CD14-positive monocyte (primary cell): Measurements from ENCODE around the gene KCNH3. TPM values are rescaled to one million over a fixed set of nuclear protein-coding genes. Genes with fewer than 3 reads are reported as not detected.

Experiments used
- DNase-seq, 3 donors: peaks; one replicate each; pipeline ENCODE4 v3.0.0-alpha.2; 2011 to 2022
- H2AFZ ChIP-seq: 2 replicates; pipeline ENCODE4 v1.6.0; 2012; ENCODE audit warnings: mild to moderate bottlenecking, low read depth, low read length, inconsistent platforms; ENCODE audit not compliant: insufficient read depth, poor library complexity, severe bottlenecking
- H3K27ac ChIP-seq, 2 donors: 1 replicate in 1 of 2; 2 replicates in 1 of 2; pipeline ENCODE4 v1.5.1; 2012 to 2013; ENCODE audit warnings: low read length in 2 of 2, control low read depth in 1 of 2, inconsistent platforms in 1 of 2, low read depth in 1 of 2, mild to moderate bottlenecking in 1 of 2
- H3K27me3 ChIP-seq, 2 donors: one replicate each; pipeline versions ENCODE4 v1.6.0 to v1.6.1; 2011 to 2013; ENCODE audit warnings: low read length in 2 of 2; ENCODE audit not compliant: control insufficient read depth in 2 of 2, insufficient read depth in 2 of 2
- H3K36me3 ChIP-seq, 2 donors: replicated peaks in 1 of 2; 1 replicate in 1 of 2; 2 replicates in 1 of 2; pipeline versions ENCODE4 v1.5.1 to v1.6.1; 2012 to 2013; ENCODE audit warnings: low read length in 2 of 2, control low read depth in 1 of 2, inconsistent platforms in 1 of 2, mild to moderate bottlenecking in 1 of 2; ENCODE audit not compliant: insufficient read depth in 2 of 2, control insufficient read depth in 1 of 2
- H3K4me1 ChIP-seq, 2 donors: 1 replicate in 1 of 2; 2 replicates in 1 of 2; pipeline versions ENCODE4 v1.5.1 to v1.6.1; 2012 to 2013; ENCODE audit warnings: low read length in 2 of 2, control low read depth in 1 of 2, inconsistent platforms in 1 of 2, mild to moderate bottlenecking in 1 of 2, moderate library complexity in 1 of 2; ENCODE audit not compliant: insufficient read depth in 2 of 2, control insufficient read depth in 1 of 2
- H3K4me2 ChIP-seq: replicated peaks from 2 replicates; pipeline ENCODE3; 2012; ENCODE audit warnings: low read length, moderate library complexity, mild to moderate bottlenecking; ENCODE audit not compliant: poor library complexity, severe bottlenecking; ENCODE audit errors: extremely low read depth
- H3K4me3 ChIP-seq, 3 experiments: fragments of 200-600 bp in 1 of 3; sonication (generic) in 1 of 3; replicated peaks in 1 of 3; 1 replicate in 2 of 3; 2 replicates in 1 of 3; pipeline ENCODE4 v1.5.1; 2011 to 2013; ENCODE audit warnings: low read length in 3 of 3, mild to moderate bottlenecking in 3 of 3, control low read depth in 2 of 3, low read depth in 2 of 3, inconsistent platforms in 1 of 3, moderate library complexity in 1 of 3
- H3K79me2 ChIP-seq: 2 replicates; pipeline ENCODE4 v1.6.0; 2012; ENCODE audit warnings: mild to moderate bottlenecking, control low read depth, inconsistent platforms, low read length, moderate library complexity; ENCODE audit not compliant: insufficient read depth
- H3K9ac ChIP-seq: 2 replicates; pipeline ENCODE4 v1.6.0; 2017; ENCODE audit warnings: low read length, mild to moderate bottlenecking; ENCODE audit not compliant: insufficient read depth, poor library complexity, severe bottlenecking
- H3K9me3 ChIP-seq, 2 donors: replicated peaks in 1 of 2; 1 replicate in 1 of 2; 2 replicates in 1 of 2; pipeline versions ENCODE4 v1.5.1 to v1.6.1; 2012 to 2013; ENCODE audit warnings: low read length in 2 of 2, control low read depth in 1 of 2; ENCODE audit not compliant: control insufficient read depth in 1 of 2, insufficient read depth in 1 of 2
- H4K20me1 ChIP-seq: 2 replicates; pipeline ENCODE4 v1.6.0; 2012; ENCODE audit warnings: mild to moderate bottlenecking, low read length, control low read depth, moderate library complexity; ENCODE audit not compliant: insufficient read depth
- H3K27ac Mint-ChIP-seq, 7 donors: one replicate each; pipeline ENCODE4 v1.8.0; 2020; ENCODE audit warnings: mild to moderate bottlenecking in 7 of 7, mixed read lengths in 7 of 7, moderate library complexity in 6 of 7, inconsistent platforms in 2 of 7
- H3K27me3 Mint-ChIP-seq, 3 donors: one replicate each; pipeline ENCODE4 v1.8.0; 2021 to 2022; ENCODE audit warnings: low read depth in 3 of 3, mild to moderate bottlenecking in 3 of 3, mixed read lengths in 3 of 3, moderate library complexity in 3 of 3, inconsistent platforms in 1 of 3
- H3K36me3 Mint-ChIP-seq, 2 donors: one replicate each; pipeline ENCODE4 v1.8.0; 2020; ENCODE audit warnings: mixed read lengths in 2 of 2, inconsistent platforms in 1 of 2, mild to moderate bottlenecking in 1 of 2
- H3K4me1 Mint-ChIP-seq: one replicate; pipeline ENCODE4 v1.8.0; 2020; ENCODE audit warnings: mild to moderate bottlenecking, mixed read lengths
- H3K4me3 Mint-ChIP-seq, 2 donors: one replicate each; pipeline ENCODE4 v1.8.0; 2020; ENCODE audit warnings: mild to moderate bottlenecking in 2 of 2, mixed read lengths in 2 of 2, moderate library complexity in 1 of 2
- H3K9me3 Mint-ChIP-seq, 7 donors: one replicate each; pipeline ENCODE4 v1.8.0; 2020 to 2022; ENCODE audit warnings: mixed read lengths in 7 of 7, mild to moderate bottlenecking in 6 of 7, moderate library complexity in 6 of 7, inconsistent platforms in 2 of 7
- CTCF ChIP-seq: fragments of 200-600 bp; IDR thresholded peaks from one replicate; pipeline ENCODE4 v1.8.0; 2022; ENCODE audit warnings: antibody characterized with exemption, mild to moderate bottlenecking
- WGBS: methylation state at CpG from one replicate; pipeline ENCODE4 v1.1.5; 2013; ENCODE audit warnings: missing lambda C conversion rate; ENCODE audit not compliant: insufficient coverage; 5-methylcytosine and 5-hydroxymethylcytosine counted together
- intact Hi-C, 2 donors: fragments of 100-400 bp; cut with micrococcal nuclease; formaldehyde crosslinking; loops; one replicate each; pipeline versions ENCODE4 v1.15.0 to v1.15.1; 2023
- polyA plus RNA-seq, 3 donors: library from polyadenylated mRNA; depleted of rRNA in 1 of 3; unstranded in 2 of 3; stranded (reverse) in 1 of 3; fragments of 300-500 nt in 2 of 3; fragments of >200 nt in 1 of 3; fragmentation: Illumina TruSeq in 2 of 3; gene quantifications; 1 replicate in 2 of 3; 2 replicates in 1 of 3; pipeline ENCODE4 v1.2.3, GENCODE V29; 2012 to 2021

Gene KCNH3
- polyA plus RNA-seq, 3 donors: 1.3 to 18.2 (median 3.3) TPM

GRCh38 chr12:49553512-49554088 is 14.8 kb downstream of the KCNH3 start:
- Histone ChIP-seq H3K36me3 (peaks cover 27 to 31% of the 10 kb centered on the region in 2 donors), H3K4me3 (no peak overlapping the region), H3K4me1 (peaks cover 8 to 9% of the 10 kb centered on the region in 2 donors), H3K27me3 (peaks cover 1 to 18% of the 10 kb centered on the region in 2 donors), H3K27ac (no peak overlapping the region), H3K9ac (no peak overlapping the region), H3K4me2 (no peak overlapping the region), H3K79me2 (no peaks in the 10 kb centered on the region), H2AFZ (no peak overlapping the region), H4K20me1 (no peaks in the 10 kb centered on the region), H3K9me3 (no peaks in the 10 kb centered on the region)
- intact Hi-C loops: no loop called here
- DNase-seq: no peak
- Mint-ChIP-seq H3K36me3 (peaks cover 18 to 25% of the 10 kb centered on the region in 2 donors), H3K4me1 (peaks cover 6% of the 10 kb centered on the region), H3K9me3 (peaks cover 0 to 4% (median 1%) of the 10 kb centered on the region in 7 donors), H3K27me3 (peaks cover 21 to 34% (median 31%) of the 10 kb centered on the region in 3 donors), H3K4me3 (no peak overlapping the region), H3K27ac (no peak overlapping the region)
- TF ChIP-seq CTCF: peak; percentile 16
- WGBS: 75% methylated on average over 2 of the region's 2 CpGs

GRCh38 chr12:49554266-49554665 is 15.4 kb downstream of the KCNH3 start:
- H3K27me3 ChIP-seq: peaks cover 0 to 11% of the 10 kb centered on the region in 2 donors
- no peak overlapping the region for H3K9ac ChIP-seq
- H3K27ac Mint-ChIP-seq: peak overlapping the region in 2 of 7 donors; percentile 8 to 72
- intact Hi-C loops: no loop called here
- no peak overlapping the region for H2AFZ ChIP-seq
- H3K9me3 Mint-ChIP-seq: peaks cover 0 to 3% (median 0%) of the 10 kb centered on the region in 7 donors
- 91% methylated on average over 14 of the region's 15 CpGs for WGBS
- no peaks in the 10 kb centered on the region for H3K79me2 ChIP-seq
- no peak overlapping the region for H3K27ac ChIP-seq
- H3K4me3 ChIP-seq: no peak overlapping the region
- no peak for DNase-seq
- no peaks in the 10 kb centered on the region for H3K9me3 ChIP-seq
- no peaks in the 10 kb centered on the region for H4K20me1 ChIP-seq
- peaks cover 2% of the 10 kb centered on the region for H3K4me1 Mint-ChIP-seq
- TF ChIP-seq CTCF: no peak
- H3K4me2 ChIP-seq: no peak overlapping the region
- peaks cover 14 to 27% (median 25%) of the 10 kb centered on the region in 3 donors for H3K27me3 Mint-ChIP-seq
- peaks cover 25 to 31% of the 10 kb centered on the region in 2 donors for H3K36me3 Mint-ChIP-seq
- H3K36me3 ChIP-seq: peaks cover 34 to 38% of the 10 kb centered on the region in 2 donors
- H3K4me3 Mint-ChIP-seq: no peak overlapping the region
- peaks cover 1 to 2% of the 10 kb centered on the region in 2 donors for H3K4me1 ChIP-seq
